Pancreas (tissue), 10 donors: ENCODE results near the gene DAB2IP. TPM values are rescaled to one million over a fixed set of nuclear protein-coding genes. Genes with fewer than 3 reads are reported as not detected.

Experiments used
- ATAC-seq, 4 donors: fragments of 200-7000 bp; cut with Tn5 transposase; one replicate each; pipeline versions ENCODE4 v1.8.0 to v1.9.1; 2020; ENCODE audit warnings: mild to moderate bottlenecking in 4 of 4, moderate library complexity in 4 of 4
- DNase-seq, 6 donors: peaks; one replicate each; pipeline ENCODE4 v3.0.0-alpha.2; 2020
- FAIRE-seq: peaks from 2 replicates; lab custom pipeline; 2012; peaks lifted over from hg19 to GRCh38; lab: Jason Lieb, UNC
- H3K27ac ChIP-seq, 4 donors: fragments of 200-600 bp; sonication (generic); 1 replicate in 3 of 4; 2 replicates in 1 of 4; pipeline versions ENCODE4 v1.5.0 to v1.8.0; 2020
- H3K27me3 ChIP-seq, 4 donors: fragments of 200-600 bp; one replicate each; pipeline ENCODE4 v1.8.0; 2021
- H3K36me3 ChIP-seq, 3 donors: fragments of 200-600 bp; sonication (generic) in 1 of 3; one replicate each; pipeline versions ENCODE4 v1.5.0 to v1.8.0; 2020 to 2021
- H3K4me1 ChIP-seq, 3 donors: fragments of 200-600 bp; one replicate each; pipeline ENCODE4 v1.8.0; 2021
- H3K4me3 ChIP-seq, 4 donors: fragments of 200-600 bp; sonication (generic) in 2 of 4; one replicate each; pipeline versions ENCODE4 v1.5.0 to v1.8.0; 2020 to 2021
- H3K9me3 ChIP-seq, 4 donors: fragments of 200-600 bp; one replicate each; pipeline ENCODE4 v1.8.0; 2021
- WGBS, 2 donors: extraction: QIAGEN DNeasy Blood & Tissue Kit; methylation state at CpG; one replicate each; pipeline ENCODE4 v1.1.7; 2013; 5-methylcytosine and 5-hydroxymethylcytosine counted together
- intact Hi-C, 3 donors: fragments of 100-400 bp; cut with DNase I; formaldehyde crosslinking; loops; one replicate each; pipeline versions ENCODE4 v1.11.1 to v1.14.2; 2022
- polyA plus RNA-seq, 2 donors: library from polyadenylated mRNA; stranded (reverse); fragments of 200-250 nt; gene quantifications; one replicate each; pipeline ENCODE4 v1.2.3, GENCODE V29; 2013
- total RNA-seq, 6 donors: library from RNA; stranded (reverse); fragmentation: NEBNext Ultra II Directional in 4 of 6; extraction: Animal tissue kit (Norgen Biotek cat#: 25700) in 4 of 6; gene quantifications; one replicate each; pipeline versions ENCODE4 v1.2.1 to v1.2.4, GENCODE V29; 2021 to 2023
- TF ChIP-seq, protein P1 (sequence below), 4 donors: fragments of 200-600 bp; sonication (generic) in 3 of 4; IDR thresholded peaks; one replicate each; pipeline versions ENCODE4 v1.5.0 to v1.8.0; 2021; ENCODE audit warnings: antibody characterized with exemption in 4 of 4
- donor health status: healthy with polysubstance abuse.
- donor health status: DM: no; HTN: no; CAD: no; lungs with moderate emphysema.
- donor health status: DM: no; HTN: no; CAD: no.
- donor health status: control.
- donor health status: control.
- donor health status: Bipolar disorder and iron deficiency.
- donor health status: DM: yes; HTN: yes; CAD: no.
- donor health status: DM: no; HTN: no; CAD: no.
- donor health status: DM: no; HTN: no; CAD: no.
- donor health status: DM: yes; HTN: yes; CAD: no.

The DAB2IP gene
- total and polyA plus RNA-seq, 8 donors, result 14.7 to 52.1 (median 25.3) TPM

DNA sequence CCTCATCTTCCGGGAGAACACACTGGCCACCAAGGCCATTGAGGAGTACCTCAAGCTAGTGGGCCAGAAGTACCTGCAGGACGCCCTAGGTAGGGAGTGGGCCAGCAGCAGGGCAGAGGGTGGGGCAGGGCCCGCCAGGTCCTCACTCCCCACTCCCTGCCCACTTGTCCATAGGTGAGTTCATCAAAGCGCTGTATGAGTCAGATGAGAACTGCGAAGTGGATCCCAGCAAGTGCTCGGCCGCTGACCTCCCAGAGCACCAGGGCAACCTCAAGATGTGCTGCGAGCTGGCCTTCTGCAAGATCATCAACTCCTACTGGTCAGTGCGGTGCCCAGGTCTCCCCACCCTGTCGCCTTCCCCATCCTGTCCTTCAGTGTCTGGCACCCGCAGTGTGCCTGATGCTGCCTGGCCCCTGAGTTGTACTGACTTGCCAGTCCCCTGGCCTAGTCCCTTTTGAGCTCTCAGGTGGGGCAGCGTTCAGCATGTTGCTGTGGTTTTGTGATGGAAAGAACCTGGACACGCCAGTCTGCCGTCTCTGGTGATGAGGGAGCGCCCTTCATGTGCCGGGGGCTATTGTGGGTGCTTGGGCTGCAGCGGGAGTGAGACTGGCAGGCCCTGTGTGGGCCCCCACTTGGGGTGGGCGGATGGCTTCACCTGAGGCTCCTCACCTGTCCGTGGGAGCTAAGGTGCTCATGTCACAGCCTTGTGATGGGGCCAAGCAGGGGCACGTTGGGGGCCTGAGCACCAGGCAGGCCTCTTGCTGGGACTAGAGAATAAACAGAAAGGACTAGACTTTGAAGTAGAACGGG, 112.3 kb downstream of the DAB2IP start:
- DNase-seq, result peak in 1 of 6 donors; percentile 60
- Histone ChIP-seq H3K36me3 (peaks cover 0 to 42% (median 4%) of the 10 kb centered on the region in 3 donors), H3K27ac (peak overlapping the region in 2 of 4 donors; percentile 85 to 89), H3K9me3 (no peaks in the 10 kb centered on the region), H3K4me3 (no peak overlapping the region), H3K4me1 (peaks cover 16 to 19% (median 17%) of the 10 kb centered on the region in 3 donors), H3K27me3 (no peaks in the 10 kb centered on the region)
- ATAC-seq, result no peak
- TF ChIP-seq, protein P1, sequence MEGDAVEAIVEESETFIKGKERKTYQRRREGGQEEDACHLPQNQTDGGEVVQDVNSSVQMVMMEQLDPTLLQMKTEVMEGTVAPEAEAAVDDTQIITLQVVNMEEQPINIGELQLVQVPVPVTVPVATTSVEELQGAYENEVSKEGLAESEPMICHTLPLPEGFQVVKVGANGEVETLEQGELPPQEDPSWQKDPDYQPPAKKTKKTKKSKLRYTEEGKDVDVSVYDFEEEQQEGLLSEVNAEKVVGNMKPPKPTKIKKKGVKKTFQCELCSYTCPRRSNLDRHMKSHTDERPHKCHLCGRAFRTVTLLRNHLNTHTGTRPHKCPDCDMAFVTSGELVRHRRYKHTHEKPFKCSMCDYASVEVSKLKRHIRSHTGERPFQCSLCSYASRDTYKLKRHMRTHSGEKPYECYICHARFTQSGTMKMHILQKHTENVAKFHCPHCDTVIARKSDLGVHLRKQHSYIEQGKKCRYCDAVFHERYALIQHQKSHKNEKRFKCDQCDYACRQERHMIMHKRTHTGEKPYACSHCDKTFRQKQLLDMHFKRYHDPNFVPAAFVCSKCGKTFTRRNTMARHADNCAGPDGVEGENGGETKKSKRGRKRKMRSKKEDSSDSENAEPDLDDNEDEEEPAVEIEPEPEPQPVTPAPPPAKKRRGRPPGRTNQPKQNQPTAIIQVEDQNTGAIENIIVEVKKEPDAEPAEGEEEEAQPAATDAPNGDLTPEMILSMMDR (IDR thresholded peaks at IDR 0.05), result no peak
- WGBS, 2 donors, result 93 to 94% methylated on average over 21 of the region's 21 CpGs
- no peak for FAIRE-seq
- intact Hi-C loops, result no loop called here

DNA sequence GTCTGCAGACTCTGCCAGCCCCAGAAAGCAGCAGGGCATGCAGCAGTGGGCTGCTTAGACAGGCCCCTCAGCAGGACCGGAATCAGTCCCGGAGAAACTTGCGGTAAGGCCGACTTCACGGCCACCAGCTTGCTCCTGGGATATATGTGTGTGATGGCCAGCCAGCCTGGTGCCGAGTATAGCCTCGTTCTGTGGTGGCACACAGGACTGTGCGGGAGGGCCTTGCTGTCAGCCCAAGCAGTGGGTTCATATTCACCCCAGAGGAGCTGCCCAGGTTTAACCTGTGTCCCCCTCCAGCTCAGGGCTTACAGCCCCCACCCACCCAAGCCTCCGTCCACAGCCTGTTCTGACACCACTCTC, 112.9 kb downstream of the DAB2IP start:
- intact Hi-C loops, result no loop called here

DNA sequence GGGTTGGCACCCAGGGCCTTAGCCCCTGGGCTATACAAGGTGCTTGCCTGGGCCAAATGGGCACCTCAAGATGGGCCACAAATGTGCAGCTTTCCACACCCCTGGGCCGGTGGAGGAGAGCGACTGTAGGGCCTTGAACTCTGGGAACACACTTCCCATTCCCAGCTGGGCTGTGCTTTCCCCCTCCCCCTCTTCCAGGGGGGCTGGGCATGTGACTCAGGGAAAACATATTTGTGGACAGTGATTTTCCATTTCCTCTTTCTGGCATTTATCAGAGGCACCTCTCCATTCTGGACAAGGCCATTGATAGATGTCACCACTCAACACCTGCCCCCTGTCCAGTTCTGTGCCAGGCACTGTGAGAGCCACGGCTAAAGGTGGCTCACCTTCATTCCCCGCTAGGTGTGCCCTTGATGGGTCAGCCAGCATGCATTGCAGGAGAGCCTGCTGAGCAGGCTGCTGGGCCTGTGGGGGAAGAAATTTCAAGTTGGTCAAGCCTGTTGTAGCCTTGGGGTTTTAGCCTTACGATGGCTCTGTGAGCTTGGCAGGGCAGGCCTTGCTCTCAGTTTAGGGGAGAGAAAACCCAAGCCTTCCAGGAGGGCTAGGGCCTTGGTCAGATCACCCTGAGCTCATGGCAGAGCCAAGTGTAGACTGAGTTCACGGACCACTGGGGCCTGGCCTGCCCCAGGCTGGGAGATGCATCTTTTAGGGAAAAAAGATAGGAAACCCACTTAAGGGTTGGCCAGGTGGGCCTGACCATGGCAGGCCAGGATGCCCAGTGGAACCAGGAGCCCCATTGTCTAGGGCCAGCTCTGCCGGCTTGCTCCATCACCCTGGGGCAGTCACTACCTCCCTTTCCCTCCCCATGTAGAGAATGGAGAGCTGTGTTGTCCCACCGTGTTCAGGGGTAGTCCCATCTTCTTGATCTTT, 113.9 kb downstream of the DAB2IP start:
- intact Hi-C loops, result no loop called here
- peak overlapping the region; percentile 57 to 89 (median 78) for H3K27ac ChIP-seq
- ATAC-seq (peak; percentile 86 to 90 (median 88)), DNase-seq (peak; percentile 71 to 83 (median 77)), FAIRE-seq (no peak)
- H3K27me3 ChIP-seq, result no peaks in the 10 kb centered on the region
- H3K36me3 ChIP-seq, result peaks cover 0 to 42% (median 18%) of the 10 kb centered on the region in 3 donors
- H3K4me1 ChIP-seq, result peaks cover 16 to 19% (median 17%) of the 10 kb centered on the region in 3 donors
- H3K4me3 ChIP-seq, result no peak overlapping the region
- WGBS, 2 donors, result 39 to 46% methylated on average over 8 of the region's 8 CpGs
- TF ChIP-seq, protein P1 (IDR thresholded peaks at IDR 0.05), result peak in 2 of 4 donors; percentile 24 to 37
- no peaks in the 10 kb centered on the region for H3K9me3 ChIP-seq

More for the DNA sequence above, 112.9 kb downstream of the DAB2IP start:
- DNase-seq, result no peak
- peak in 3 of 4 donors; percentile 1 to 7 (median 4) for ATAC-seq
- Histone ChIP-seq H3K9me3 (no peaks in the 10 kb centered on the region), H3K27ac (peak overlapping the region; percentile 57 to 89 (median 78)), H3K4me1 (peaks cover 16 to 19% (median 17%) of the 10 kb centered on the region in 3 donors), H3K36me3 (peaks cover 0 to 42% (median 10%) of the 10 kb centered on the region in 3 donors), H3K4me3 (no peak overlapping the region), H3K27me3 (no peaks in the 10 kb centered on the region)
- 92 to 94% methylated on average over 9 of the region's 9 CpGs for WGBS, 2 donors
- TF ChIP-seq, protein P1 (IDR thresholded peaks at IDR 0.05), result no peak
- no peak for FAIRE-seq

DNA sequence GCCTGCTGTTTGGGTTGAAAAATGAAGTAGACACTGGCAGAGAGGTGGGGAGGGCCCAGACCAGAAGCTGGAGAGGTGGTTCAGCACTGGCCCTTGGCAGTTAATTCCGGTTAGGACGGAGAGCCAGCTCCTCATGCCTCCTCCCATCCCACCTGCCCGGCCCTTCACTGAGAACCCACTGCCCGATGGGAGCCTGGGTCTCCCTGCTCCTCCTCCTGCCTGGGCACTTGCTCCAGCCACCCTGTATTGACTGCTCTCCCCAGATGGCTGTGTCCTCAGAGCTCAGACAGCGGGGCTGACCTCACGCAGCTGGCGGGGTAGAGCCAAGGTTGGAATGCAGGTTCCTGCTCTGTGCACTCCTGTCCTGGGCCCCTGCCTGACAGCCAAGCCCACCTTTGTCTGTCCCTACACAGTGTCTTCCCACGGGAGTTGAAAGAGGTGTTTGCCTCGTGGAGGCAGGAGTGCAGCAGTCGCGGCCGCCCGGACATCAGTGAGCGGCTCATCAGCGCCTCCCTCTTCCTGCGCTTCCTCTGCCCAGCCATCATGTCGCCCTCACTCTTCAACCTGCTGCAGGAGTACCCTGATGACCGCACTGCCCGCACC, 114.7 kb downstream of the DAB2IP start:
- peaks cover 0 to 42% (median 15%) of the 10 kb centered on the region in 3 donors for H3K36me3 ChIP-seq
- H3K27ac ChIP-seq, result peak overlapping the region; percentile 57 to 89 (median 78)
- no peak overlapping the region for H3K4me3 ChIP-seq
- H3K4me1 ChIP-seq, result peaks cover 16 to 19% (median 17%) of the 10 kb centered on the region in 3 donors
- H3K9me3 ChIP-seq, result no peaks in the 10 kb centered on the region
- 93% methylated on average over 19 of the region's 19 CpGs for WGBS, 2 donors
- FAIRE-seq, result no peak
- intact Hi-C loops, result no loop called here
- ATAC-seq, result no peak
- no peaks in the 10 kb centered on the region for H3K27me3 ChIP-seq
- TF ChIP-seq, protein P1 (IDR thresholded peaks at IDR 0.05), result no peak
- DNase-seq, result peak in 2 of 6 donors; percentile 22 to 58
